Neuronal stem cell (in vitro differentiated cells): ENCODE measurements around the gene SPATA31A3. TPM values are rescaled to one million over a fixed set of nuclear protein-coding genes. Genes with fewer than 3 reads are reported as not detected.
"Not testable (repeated sequence)": the region's sequence is repeated elsewhere in the genome, so short reads cannot be mapped to it uniquely, and the experiment has no call there.

Source experiments
- DNase-seq: peaks from one replicate; pipeline ENCODE4 v3.0.0-alpha.2; 2013; ENCODE audit warnings: low spot score
- H2AFZ ChIP-seq: one replicate; pipeline ENCODE4 v1.6.1; 2013; ENCODE audit warnings: mild to moderate bottlenecking, low read length, inconsistent platforms
- H2AK5ac ChIP-seq: 2 replicates; pipeline ENCODE4 v1.6.1; 2013; ENCODE audit warnings: low read depth, mild to moderate bottlenecking, inconsistent platforms, low read length, moderate library complexity, mixed read lengths
- H2BK120ac ChIP-seq: 2 replicates; pipeline ENCODE4 v1.6.1; 2013; ENCODE audit warnings: low read depth, mild to moderate bottlenecking, inconsistent platforms, low read length, moderate library complexity, mixed read lengths
- H2BK12ac ChIP-seq: one replicate; pipeline ENCODE4 v1.6.1; 2013; ENCODE audit warnings: low read length, inconsistent platforms
- H2BK15ac ChIP-seq: 2 replicates; pipeline ENCODE4 v1.6.1; 2013; ENCODE audit warnings: mild to moderate bottlenecking, low read length, inconsistent platforms, mixed read lengths
- H2BK5ac ChIP-seq: one replicate; pipeline ENCODE4 v1.6.1; 2013; ENCODE audit warnings: inconsistent platforms, mild to moderate bottlenecking, low read length, moderate library complexity
- H3K14ac ChIP-seq: one replicate; pipeline ENCODE4 v1.6.1; 2013; ENCODE audit warnings: low read length, inconsistent platforms
- H3K18ac ChIP-seq: 2 replicates; pipeline ENCODE4 v1.6.1; 2013; ENCODE audit warnings: low read length, inconsistent platforms
- H3K23ac ChIP-seq: 2 replicates; pipeline ENCODE4 v1.6.1; 2013; ENCODE audit warnings: low read depth, mild to moderate bottlenecking, mixed read lengths, low read length, inconsistent platforms; ENCODE audit not compliant: poor library complexity
- H3K27ac ChIP-seq: replicated peaks from 3 replicates; pipeline ENCODE4 v1.5.1; 2013; ENCODE audit warnings: low read length, inconsistent platforms
- H3K27me3 ChIP-seq, 3 experiments: 2 replicates each; pipeline ENCODE4 v1.6.1; 2013; ENCODE audit warnings: low read length in 3 of 3, mild to moderate bottlenecking in 2 of 3, inconsistent platforms in 1 of 3, low read depth in 1 of 3, mixed read lengths in 1 of 3, moderate library complexity in 1 of 3; ENCODE audit not compliant: control insufficient read depth in 3 of 3, insufficient read depth in 3 of 3
- H3K36me3 ChIP-seq, 2 donors: replicated peaks in 1 of 2; 2 replicates each; pipeline ENCODE4 v1.6.1; 2013; ENCODE audit warnings: low read length in 2 of 2; ENCODE audit not compliant: control insufficient read depth in 2 of 2, insufficient read depth in 2 of 2
- H3K4ac ChIP-seq: 2 replicates; pipeline ENCODE4 v1.6.1; 2013; ENCODE audit warnings: inconsistent platforms, mild to moderate bottlenecking, low read length, moderate library complexity
- H3K4me1 ChIP-seq, 2 donors: 1 replicate in 1 of 2; 2 replicates in 1 of 2; pipeline ENCODE4 v1.6.1; 2013; ENCODE audit warnings: low read length in 2 of 2, low read depth in 1 of 2; ENCODE audit not compliant: control insufficient read depth in 2 of 2, insufficient read depth in 1 of 2
- H3K4me2 ChIP-seq: one replicate; pipeline ENCODE4 v1.6.1; 2013; ENCODE audit warnings: mild to moderate bottlenecking, low read length, inconsistent platforms; ENCODE audit not compliant: insufficient read depth, poor library complexity, severe bottlenecking
- H3K4me3 ChIP-seq, 2 donors: 2 replicates each; pipeline ENCODE4 v1.5.1; 2013; ENCODE audit warnings: low read length in 2 of 2, mild to moderate bottlenecking in 2 of 2, inconsistent platforms in 1 of 2, moderate library complexity in 1 of 2
- H3K79me1 ChIP-seq: one replicate; pipeline ENCODE4 v1.6.1; 2013; ENCODE audit warnings: low read depth, mild to moderate bottlenecking, inconsistent platforms, low read length, moderate library complexity
- H3K9ac ChIP-seq: one replicate; pipeline ENCODE4 v1.6.1; 2013; ENCODE audit warnings: mild to moderate bottlenecking, low read depth, low read length, inconsistent platforms; ENCODE audit not compliant: poor library complexity
- H3K9me3 ChIP-seq, 2 donors: replicated peaks in 1 of 2; 2 replicates each; pipeline versions ENCODE3 to v1.6.1; 2013; ENCODE audit warnings: low read length in 2 of 2, mild to moderate bottlenecking in 2 of 2, inconsistent platforms in 1 of 2, low read depth in 1 of 2, mixed read lengths in 1 of 2, moderate library complexity in 1 of 2; ENCODE audit not compliant: control insufficient read depth in 2 of 2, insufficient read depth in 1 of 2
- H4K8ac ChIP-seq: one replicate; pipeline ENCODE4 v1.6.1; 2013; ENCODE audit warnings: low read depth, mild to moderate bottlenecking, inconsistent platforms, low read length, moderate library complexity
- H4K91ac ChIP-seq: one replicate; pipeline ENCODE4 v1.6.1; 2013; ENCODE audit warnings: low read length, low read depth, mild to moderate bottlenecking, inconsistent platforms; ENCODE audit not compliant: poor library complexity
- WGBS, 2 donors: extraction: QIAGEN DNeasy Blood & Tissue Kit; methylation state at CpG; one replicate each; pipeline ENCODE4 v1.1.7; 2013; ENCODE audit warnings: missing lambda C conversion rate in 2 of 2, mixed read lengths in 1 of 2; ENCODE audit not compliant: insufficient read length in 2 of 2, insufficient replicate concordance in 1 of 2; ENCODE audit errors: extremely low coverage in 2 of 2; 5-methylcytosine and 5-hydroxymethylcytosine counted together
- polyA plus RNA-seq, 2 experiments: library from polyadenylated mRNA; stranded (reverse); fragments of 200-250 nt; gene quantifications; one replicate each; pipeline ENCODE4 v1.2.3, GENCODE V29; 2013

SPATA31A3 gene
- polyA plus RNA-seq (2013, experiment 1 of 2) = 0.06 TPM
- 0.07 TPM for polyA plus RNA-seq (2013, experiment 2 of 2)

DNA sequence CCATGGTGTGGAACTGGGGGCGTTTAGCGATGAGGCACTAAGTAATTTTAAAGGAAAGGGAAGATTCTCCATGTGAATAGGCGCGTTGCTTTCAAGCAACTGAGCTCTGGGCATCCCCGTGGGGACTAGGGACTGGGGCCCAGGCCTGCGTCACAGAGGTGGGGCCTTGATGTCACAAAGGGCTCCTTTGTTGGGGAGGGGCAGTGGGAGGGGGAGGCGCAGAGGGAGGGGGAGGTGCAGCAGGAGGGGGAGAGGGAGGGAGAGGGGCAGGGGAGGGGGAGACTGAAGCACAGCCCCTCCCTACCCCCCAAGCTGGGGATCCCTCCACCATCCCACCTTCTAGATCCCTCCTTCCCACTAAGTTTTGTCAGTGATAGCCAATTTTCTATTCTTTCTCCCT is at the start of gene SPATA31A3:
Gene SPATA31A3, minus strand, starts transcription at position 101 of the 400 bp plus-strand sequence. Its CDS starts 29 bp downstream, at position 72.
- not testable (repeated sequence) for H3K18ac ChIP-seq, H3K4me1 ChIP-seq, H3K4me2 ChIP-seq, H3K27ac ChIP-seq, H2BK5ac ChIP-seq, H4K8ac ChIP-seq, H2BK120ac ChIP-seq, H3K36me3 ChIP-seq, H2BK15ac ChIP-seq, H3K9ac ChIP-seq, H3K27me3 ChIP-seq, H3K14ac ChIP-seq, H3K9me3 ChIP-seq, H2BK12ac ChIP-seq, H2AK5ac ChIP-seq, H3K23ac ChIP-seq, H3K4ac ChIP-seq, H2AFZ ChIP-seq, H3K4me3 ChIP-seq, H3K79me1 ChIP-seq, H4K91ac ChIP-seq, DNase-seq
- no CpG with 5 or more reads among the region's 7 CpGs for WGBS, 2 donors

DNA sequence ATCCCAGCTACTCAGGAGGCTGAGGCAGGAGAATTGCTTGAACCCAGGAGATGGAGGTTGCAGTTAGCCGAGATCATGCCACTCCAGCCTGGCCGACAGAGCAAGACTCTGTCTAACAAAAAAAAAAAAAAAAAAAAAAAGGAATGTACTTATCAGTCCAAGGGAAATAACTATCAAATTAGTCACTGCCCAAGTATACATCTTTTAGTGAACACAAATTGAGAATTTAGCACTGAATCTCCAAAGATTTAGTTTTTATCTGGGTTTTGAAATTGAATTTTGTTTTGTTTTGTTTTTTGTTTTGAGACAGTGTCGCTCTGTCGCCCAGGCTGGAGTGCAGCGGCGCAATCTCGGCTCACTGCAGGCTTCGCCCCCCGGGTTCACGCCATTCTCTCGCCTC is 39.8 kb downstream of the SPATA31A3 start:
- not testable (repeated sequence) for H3K4ac ChIP-seq, H4K8ac ChIP-seq, H2BK5ac ChIP-seq, H3K4me2 ChIP-seq, H3K27me3 ChIP-seq, H3K4me1 ChIP-seq, H2BK12ac ChIP-seq, H3K27ac ChIP-seq, H3K79me1 ChIP-seq, H2BK15ac ChIP-seq, H2AK5ac ChIP-seq, H3K14ac ChIP-seq, DNase-seq, H3K23ac ChIP-seq, H3K9ac ChIP-seq, H3K18ac ChIP-seq, H2AFZ ChIP-seq, H3K36me3 ChIP-seq, H3K4me3 ChIP-seq, H2BK120ac ChIP-seq, H3K9me3 ChIP-seq, H4K91ac ChIP-seq
- WGBS, 2 donors = no CpG with 5 or more reads among the region's 11 CpGs

DNA sequence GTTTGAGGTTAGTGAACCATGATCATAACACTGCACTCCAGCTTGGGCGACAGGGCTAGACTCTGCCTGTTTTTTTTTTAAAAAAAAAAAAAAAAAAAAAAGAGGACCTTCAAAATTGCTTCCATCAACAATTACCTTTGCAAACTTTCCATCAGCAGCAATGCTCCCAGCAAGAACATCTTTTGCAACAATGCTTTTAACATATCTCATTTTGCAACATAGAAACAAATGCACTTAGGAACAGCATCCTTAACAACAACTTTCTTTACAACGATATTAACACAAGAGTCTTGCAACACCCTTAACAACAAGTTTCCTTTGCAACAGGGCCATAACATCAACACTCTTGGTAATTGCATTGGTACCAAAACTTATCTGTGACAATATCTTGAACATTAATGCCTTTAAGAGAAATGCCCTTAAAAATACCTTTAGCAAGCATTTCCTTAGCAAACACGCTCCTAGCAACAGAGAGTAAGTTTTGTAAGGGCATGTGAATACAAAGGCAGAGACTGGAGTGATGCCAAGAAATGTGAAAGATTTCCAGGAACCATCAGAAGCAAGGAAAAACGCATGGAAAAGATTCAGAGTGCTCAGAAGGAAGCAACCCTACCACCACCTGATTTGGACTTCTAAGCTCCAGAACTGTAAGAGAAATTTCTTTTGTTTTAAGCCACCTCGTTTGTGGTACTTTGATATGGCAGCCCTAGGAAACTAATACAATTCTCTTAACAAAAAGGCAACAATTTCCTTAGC is 49.8 kb downstream of the SPATA31A3 start:
- not testable (repeated sequence) for H3K4ac ChIP-seq, H2BK15ac ChIP-seq, H2BK12ac ChIP-seq, H4K91ac ChIP-seq, H3K79me1 ChIP-seq, H3K27ac ChIP-seq, H2BK120ac ChIP-seq, H2AFZ ChIP-seq, DNase-seq, H3K14ac ChIP-seq, H3K18ac ChIP-seq, H3K23ac ChIP-seq, H3K4me1 ChIP-seq, H3K4me3 ChIP-seq, H3K9me3 ChIP-seq, H3K9ac ChIP-seq, H3K27me3 ChIP-seq, H4K8ac ChIP-seq, H3K4me2 ChIP-seq, H2AK5ac ChIP-seq, H2BK5ac ChIP-seq, H3K36me3 ChIP-seq
- no CpG with 5 or more reads among the region's 5 CpGs for WGBS, 2 donors

DNA sequence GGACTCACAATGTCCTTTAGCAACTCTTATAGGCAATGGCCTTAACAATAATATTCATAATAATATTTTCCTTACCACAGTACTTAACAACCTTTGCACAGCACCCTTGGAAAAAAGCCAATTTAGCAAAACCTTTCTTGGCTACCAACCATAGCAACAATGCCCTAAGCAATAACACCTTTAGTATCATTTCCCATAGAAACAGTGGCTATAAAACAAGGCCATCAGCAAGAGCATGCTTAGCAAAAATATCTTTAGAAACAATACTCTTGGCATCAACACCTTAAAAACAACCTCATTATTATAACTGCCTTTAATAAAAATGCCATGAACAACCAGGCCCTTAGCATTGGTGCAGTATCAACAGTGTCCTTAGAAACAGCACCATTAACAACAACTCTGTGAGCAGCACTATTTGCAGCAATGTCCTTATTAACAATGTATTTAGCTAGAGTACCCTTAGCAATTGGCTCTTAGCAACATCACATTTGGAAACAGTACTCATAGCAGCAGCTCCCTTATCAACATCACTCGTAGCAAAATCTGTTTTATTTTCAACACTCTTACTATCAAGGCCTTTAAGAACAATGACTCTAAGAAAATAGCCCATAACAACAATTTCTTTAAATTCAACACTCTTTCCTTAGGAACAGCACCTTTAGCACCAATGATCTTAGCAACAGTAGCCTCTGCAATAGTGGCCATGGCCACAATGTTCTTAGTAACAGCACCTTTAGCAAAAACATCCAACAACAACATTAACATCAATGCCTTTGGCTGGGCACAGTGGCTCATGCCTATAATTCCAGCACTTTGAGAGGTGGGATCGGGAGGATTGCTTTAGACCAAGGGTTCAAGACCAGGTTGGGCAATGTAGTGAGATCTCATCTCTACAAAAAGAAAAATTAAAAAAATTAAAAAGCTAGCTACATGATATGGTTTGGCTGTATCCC is 52.2 kb downstream of the SPATA31A3 start:
- no CpG with 5 or more reads among the region's 2 CpGs for WGBS, 2 donors
- H3K4me1 ChIP-seq, H3K14ac ChIP-seq, H3K9ac ChIP-seq, H4K8ac ChIP-seq, H3K27ac ChIP-seq, H2BK5ac ChIP-seq, H3K23ac ChIP-seq, H3K79me1 ChIP-seq, H2BK120ac ChIP-seq, H3K9me3 ChIP-seq, H3K18ac ChIP-seq, H3K4me2 ChIP-seq, H2BK12ac ChIP-seq, H2AK5ac ChIP-seq, H3K4me3 ChIP-seq, H2AFZ ChIP-seq, DNase-seq, H3K4ac ChIP-seq, H4K91ac ChIP-seq, H3K36me3 ChIP-seq, H3K27me3 ChIP-seq, H2BK15ac ChIP-seq: not testable (repeated sequence)
